ENCODE data around the gene SMYD3.
"Not testable (repeated sequence)": the region's sequence is repeated elsewhere in the genome, so short reads cannot be mapped to it uniquely, and the experiment has no call there.

The SMYD3 gene

DNA sequence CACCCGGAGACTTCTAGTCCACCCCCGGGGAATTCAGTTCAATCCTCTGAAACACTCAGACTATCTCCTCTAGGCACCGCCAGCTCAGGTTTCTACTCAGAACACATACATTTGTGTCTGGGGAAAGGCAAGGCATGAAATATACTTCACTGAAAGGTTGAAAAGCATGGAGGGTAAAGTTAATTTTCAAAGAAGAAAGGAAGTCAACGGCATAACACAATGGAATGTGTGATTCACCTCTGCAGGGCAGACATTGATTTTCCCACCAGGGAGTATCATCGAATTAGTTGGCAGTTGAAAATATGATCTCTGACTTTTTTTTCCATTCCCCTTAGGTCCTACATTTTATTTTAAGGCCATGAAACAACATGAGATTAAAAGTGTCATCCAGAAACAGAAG is 669.4 kb downstream of the SMYD3 start:
- DNase-seq (ENCODE audit: low read depth in 2 of 2) = no peak

DNA sequence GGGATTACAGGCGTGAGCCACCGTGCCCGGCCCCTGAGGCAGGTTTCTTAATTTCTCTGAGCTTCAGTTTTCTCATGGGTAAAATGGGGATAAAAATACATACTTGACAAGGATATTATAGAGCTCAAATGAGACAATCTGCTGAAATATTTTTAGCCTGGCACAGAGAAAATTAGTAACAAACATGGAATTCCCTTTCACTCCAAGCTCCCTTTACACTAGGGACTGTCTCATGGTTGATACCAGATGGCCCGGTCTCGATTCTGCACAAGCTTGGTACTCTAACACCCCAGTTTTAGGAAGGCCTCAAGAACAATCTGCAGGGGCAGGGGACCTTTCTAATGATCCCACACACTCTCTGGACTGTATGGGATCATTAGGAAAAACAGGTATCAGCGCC is 671.7 kb downstream of the SMYD3 start:
- no peak for DNase-seq (ENCODE audit: low read depth in 2 of 2)

DNA sequence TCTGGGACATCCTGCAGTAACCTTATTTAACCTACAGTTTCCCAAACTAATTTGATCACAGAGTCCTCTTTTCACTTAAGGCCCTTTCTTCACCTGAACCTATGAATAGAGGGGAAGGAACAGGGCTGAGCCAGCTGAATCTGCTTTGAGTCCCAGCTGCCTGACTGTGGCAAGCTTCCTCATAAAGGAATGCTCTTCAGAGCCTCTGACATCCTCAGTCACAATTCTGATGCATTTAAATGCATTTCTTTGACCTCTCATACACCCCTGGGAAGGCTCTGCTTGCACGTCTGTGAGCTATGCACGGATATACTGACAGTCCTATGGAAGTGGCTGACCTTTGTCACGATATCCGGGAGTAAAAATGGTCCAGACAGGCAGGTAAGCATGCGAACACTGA is 673.1 kb downstream of the SMYD3 start:
- DNase-seq (ENCODE audit: low read depth in 2 of 2) = no peak

DNA sequence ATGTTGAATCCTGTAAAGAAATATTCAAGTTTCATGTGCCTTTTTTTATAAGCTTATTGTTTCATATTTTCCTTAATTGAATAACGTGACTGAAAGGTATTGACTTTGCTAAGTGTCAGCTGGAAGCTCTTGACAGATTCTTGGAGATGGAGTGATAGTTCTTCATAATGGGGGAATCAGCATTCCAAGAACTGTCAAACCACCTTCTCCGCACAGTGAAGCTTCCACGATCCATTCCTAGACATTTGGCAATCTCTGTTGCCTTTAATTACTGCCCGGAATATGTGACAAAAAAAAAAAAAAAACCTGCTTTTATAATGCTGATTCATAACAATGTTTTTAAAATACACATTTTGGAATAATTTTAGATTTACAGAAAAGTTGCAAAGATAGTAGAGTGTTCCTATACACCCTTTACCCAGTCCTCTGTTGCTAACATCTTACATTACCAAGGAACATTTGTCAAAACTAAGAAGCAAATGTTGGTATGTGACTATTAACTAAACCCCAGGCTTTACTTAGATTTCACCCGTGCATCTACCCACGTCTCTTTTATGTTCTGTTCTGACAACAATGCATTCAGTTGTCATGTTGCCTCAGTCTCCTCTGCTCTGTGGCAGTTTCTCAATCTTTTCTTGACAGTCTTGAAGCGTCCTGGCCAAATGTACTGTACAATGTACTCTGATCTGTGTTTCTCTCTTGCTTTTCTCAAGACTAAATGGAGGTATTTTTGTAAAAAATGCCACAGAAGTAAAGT is 674.1 kb downstream of the SMYD3 start:
- no peak for DNase-seq (ENCODE audit: low read depth in 2 of 2)

DNA sequence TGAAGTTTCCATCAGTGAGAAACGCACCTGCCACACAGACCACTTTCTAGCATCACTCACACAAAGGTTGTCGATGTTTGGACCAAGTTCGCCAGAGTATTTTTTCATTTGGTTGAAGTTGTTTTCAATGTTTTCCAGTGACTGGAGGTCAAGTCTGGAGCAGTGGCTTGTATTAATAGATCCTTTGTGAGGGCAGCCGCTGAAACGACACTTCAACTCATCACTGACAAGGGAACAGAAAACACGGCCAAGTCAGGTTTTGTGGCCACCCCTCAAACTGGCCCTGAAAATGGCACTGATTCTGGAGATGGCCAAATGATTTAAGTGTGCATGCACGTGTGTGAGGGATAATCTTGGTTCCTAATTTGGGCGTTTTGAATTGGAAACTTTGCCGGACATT is 675.6 kb downstream of the SMYD3 start:
- DNase-seq (ENCODE audit: low read depth in 2 of 2) = no peak

DNA sequence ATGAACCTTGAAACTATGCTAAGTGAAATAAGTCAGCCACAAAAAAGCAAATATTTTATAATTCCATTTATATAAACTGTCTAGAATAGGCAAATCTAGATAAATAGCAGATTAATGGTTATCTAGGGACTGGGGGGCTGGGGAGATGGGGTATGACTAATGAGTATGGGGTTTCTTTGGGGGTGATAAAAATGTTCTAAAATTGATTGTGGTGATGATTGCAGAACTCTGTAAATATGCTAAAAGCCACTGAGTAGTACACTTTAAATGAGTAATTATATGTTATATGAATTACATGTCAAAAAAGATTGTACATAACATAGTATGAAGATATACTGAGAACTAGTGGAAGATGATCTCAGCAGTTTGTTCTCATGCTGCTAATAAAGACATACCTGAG is 677.3 kb downstream of the SMYD3 start:
- peak in 1 of 2 experiments; percentile 40 for DNase-seq (ENCODE audit: low read depth in 2 of 2)

DNA sequence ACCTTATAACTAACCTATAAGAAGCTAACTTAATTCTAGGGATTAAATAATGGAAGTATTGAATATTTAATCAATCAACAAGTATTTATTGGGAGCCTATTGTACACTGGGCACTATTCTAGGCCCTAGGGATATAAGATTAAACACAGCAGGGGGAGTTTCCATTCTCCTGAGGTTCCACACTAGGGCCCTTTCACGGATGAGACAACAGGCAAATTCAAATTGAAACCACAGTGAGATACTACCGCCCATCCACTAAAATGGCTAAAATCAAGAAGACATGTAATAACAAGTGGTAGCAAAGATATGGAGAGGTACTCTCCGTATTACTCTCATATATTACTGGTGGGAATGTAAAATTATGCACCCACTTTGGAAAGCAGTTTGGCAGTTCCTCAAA is 677.9 kb downstream of the SMYD3 start:
- no peak for DNase-seq (ENCODE audit: low read depth in 2 of 2)

DNA sequence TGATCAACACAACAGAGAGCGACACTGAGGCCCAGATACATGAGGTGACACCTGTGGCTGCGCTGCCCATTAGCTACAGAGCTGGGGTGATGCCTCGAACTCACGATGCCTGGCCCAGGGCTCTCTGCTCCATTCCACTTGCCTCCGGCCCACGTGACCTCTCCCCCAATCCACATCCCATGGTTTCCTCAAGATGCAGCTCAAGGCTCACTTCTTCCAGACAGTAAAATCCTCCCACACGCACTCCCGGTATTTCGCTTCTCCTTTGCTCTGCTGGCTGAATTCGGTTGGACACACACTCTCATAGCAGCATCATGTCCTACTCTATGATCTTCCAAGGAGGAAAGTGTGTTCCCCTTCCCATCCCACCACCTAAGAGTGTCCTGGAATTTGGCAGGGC is 679.8 kb downstream of the SMYD3 start:
- no peak for DNase-seq (ENCODE audit: low read depth in 2 of 2)

DNA sequence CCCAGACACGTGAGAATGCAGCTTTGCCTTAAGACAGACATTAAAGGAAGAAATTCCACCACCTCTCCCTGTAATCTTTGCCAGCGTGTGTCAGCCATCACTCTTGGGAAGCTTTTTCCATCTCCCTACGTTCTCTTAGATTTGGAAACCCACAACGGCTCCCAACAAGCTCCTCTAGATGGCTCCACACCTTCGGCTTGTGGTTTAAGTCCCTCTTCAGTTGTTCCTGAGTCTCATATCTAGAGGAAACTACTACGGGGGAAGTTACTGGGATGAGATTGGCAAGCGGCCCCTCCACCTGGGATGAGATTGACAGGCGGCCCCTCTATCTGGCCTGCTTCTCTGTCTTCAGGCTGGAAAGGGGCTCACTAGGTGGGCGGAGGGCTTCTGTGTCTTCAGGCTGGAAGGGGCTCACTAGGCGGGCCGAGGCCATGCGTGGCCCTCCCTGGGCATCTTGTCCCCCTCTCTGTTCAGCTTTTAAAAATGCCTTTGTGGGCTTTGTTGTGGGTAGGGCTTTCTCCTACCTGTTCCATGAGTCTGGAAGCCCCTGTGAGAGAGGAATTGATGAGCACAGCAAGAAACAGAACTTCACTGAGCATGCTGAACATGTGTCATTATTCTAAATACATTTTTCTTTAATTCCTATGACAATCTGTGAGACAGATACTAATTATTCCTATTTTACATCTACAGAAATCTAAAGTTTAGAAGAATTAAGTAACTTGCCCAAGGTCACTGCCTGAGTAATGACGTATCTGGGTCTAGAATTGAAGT is 681.8 kb downstream of the SMYD3 start:
- no peak for DNase-seq (ENCODE audit: low read depth in 2 of 2)

DNA sequence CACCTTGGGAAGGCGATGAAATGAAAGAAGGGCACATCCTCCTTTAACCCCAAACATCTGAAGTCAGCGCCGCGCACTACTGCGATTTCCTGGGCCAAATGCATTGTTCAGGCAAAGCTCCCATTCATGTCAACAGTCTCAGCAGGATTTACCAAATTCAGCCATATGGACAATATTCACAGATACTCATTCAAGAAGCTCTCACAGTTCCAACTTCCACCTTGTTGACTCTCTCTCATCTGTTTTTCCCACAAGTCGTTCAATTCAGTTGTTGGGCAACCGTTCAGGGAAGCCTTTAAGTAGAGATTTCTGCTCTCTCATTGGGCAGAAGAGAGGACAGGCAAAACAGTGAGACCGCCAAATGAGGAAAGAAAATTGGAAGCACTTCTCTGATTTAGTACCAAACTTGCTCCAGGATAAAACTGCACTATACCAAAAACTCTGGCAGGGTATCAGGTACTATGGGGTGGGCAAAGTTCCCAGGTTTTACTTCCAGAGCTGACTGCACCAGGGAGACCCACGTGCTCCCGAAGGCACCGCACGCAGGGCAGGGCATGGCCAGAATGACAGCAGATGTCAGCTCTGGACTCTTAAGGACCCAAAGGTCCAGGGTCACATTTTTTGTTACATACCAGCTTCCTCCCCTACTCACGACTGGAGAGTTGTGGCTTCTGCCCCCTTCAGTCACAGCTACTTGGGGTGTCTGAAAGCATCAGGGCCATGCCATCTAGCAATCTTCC is 683.5 kb downstream of the SMYD3 start:
- no peak for DNase-seq (ENCODE audit: low read depth in 2 of 2)

DNA sequence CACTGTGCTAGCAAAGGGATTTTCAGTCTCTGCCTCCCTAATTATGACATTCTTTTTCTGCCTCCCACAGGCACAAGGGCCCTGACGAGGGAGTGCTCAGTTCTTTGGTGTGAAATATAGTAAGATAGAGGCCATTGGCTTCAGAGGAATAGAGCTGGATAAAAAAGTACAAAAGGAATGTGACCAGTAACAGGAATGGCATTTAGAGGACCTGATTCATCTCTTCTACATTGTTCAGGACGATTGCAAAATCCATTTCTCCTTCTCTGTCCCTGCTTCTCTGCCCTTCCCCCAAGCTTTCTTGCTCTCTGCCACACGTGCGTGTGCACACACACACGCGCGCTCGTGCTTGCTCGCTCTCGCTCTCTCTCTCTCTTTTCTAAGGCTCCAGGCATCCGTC is 684.1 kb downstream of the SMYD3 start:
- DNase-seq (ENCODE audit: low read depth in 2 of 2) = peak; percentile 95 to 96

DNA sequence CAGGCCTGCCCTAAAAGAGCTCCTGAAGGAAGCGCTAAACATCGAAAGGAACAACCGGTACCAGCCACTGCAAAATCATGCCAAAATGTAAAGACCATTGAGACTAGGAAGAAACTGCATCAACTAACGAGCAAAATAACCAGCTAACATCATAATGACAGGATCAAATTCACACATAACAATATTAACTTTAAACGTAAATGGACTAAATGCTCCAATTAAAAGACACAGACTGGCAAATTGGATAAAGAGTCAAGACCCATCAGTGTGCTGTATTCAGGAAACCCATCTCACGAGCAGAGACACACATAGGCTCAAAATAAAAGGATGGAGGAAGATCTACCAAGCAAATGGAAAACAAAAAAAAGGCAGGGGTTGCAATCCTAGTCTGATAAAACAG is 688.7 kb downstream of the SMYD3 start:
- DNase-seq (ENCODE audit: low read depth in 2 of 2) = not testable (repeated sequence)

DNA sequence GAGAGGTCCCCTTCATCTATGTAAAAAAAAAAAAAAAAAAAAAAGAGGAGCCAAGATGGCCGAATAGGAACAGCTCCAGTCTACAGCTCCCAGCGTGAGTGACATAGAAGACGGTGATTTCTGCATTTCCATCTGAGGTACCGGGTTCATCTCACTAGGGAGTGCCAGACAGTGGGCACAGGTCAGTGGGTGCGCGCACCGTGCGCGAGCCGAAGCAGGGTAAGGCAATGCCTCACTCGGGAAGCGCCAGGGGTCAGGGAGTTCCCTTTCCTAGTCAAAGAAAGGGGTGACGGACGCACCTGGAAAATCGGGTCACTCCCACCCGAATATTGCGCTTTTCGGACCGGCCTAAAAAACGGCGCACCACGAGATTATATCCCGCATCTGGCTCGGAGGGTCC is 690.6 kb downstream of the SMYD3 start:
- DNase-seq (ENCODE audit: low read depth in 2 of 2) = not testable (repeated sequence)

DNA sequence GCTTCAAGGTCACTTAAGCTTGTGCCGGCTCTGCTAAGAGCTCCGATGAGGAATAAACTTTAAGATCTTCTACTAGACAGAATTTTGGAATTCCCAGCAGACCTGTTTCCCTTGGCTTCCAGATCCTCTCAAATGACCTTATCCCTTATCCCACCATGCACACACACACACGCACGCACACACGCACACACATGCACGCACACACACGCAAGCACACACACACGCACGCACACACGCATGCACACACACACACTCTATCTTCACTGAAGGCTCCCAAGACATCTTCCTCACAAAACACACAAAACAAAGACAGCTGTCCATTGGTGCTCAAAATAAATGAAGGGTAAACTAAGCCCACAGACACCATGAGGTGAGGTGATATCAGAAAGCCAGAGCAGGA is 692.4 kb downstream of the SMYD3 start:
- DNase-seq (ENCODE audit: low read depth in 2 of 2) = no peak

DNA sequence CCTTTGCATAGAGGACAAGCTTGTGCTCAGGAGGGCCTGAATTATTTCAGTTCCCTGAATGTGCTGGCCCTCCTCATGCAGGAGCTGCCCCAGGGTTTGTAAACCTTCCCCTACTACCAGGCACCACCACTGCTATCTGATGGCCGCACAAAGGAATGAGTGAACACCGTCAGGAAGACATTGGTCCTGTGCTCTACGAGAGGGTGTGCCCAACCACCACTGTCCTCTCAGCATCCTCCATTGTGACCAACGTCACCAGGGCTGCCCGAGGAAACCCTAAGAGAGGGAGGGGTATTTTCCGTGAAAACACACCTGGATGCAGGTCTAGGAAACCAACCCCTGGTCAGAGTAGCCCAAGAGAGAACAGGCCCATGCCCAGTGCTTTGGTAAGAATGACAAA is 694.8 kb downstream of the SMYD3 start:
- no peak for DNase-seq (ENCODE audit: low read depth in 2 of 2)

DNA sequence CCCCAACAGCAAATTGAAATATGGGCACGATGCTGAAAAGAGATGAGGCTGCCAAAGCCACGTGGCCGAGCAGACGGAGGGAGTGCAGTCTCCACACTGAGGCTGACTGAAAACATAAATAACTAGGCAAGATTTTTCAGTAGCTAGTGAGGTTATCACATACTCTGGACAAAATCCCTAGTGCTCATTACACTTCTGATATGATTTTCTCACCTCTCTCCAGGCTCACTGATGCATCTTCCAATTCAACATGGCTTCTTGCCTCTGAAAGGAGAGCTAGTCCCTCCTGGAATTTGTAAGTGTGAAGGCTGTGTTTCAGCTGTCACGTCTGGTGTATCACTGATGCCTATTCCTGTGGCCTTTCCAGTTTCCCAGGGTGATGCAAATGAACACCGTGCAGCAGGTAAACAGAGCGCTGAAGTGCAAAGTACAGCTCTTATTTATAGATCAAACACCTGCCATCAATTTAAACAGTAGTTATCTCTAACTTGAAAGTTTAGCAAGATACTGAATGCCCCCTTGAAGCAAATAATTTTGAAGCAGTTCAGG is 696.2 kb downstream of the SMYD3 start:
- DNase-seq (ENCODE audit: low read depth in 2 of 2) = no peak

DNA sequence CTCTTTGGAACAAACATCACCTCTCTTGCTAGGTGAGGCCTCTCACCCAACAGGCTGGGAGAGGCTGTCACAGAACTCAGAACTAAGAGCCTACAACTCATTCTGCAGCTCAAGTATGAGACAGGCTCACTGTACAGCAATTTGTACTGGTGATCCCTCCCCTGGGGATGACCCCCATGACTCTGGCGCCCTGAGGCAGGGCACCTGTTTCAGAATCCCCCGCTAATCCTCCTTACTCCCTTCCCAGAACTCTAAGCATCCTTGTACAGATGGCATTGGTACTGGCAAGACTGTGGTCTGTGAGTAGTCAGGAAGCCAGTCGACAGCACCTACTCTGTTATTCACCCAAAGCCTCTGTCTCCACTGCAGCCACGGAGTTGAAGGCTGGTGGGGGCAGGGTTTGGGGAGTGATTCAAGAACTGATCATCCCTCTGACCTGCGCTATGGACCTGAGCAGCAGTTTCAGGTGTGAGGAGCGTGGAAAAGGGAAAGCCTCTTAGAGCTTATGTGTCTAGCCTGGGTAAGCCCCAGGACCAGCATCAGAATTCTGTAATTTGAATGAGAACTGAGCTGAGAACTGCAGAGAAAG is 696.8 kb downstream of the SMYD3 start:
- DNase-seq (ENCODE audit: low read depth in 2 of 2) = no peak

DNA sequence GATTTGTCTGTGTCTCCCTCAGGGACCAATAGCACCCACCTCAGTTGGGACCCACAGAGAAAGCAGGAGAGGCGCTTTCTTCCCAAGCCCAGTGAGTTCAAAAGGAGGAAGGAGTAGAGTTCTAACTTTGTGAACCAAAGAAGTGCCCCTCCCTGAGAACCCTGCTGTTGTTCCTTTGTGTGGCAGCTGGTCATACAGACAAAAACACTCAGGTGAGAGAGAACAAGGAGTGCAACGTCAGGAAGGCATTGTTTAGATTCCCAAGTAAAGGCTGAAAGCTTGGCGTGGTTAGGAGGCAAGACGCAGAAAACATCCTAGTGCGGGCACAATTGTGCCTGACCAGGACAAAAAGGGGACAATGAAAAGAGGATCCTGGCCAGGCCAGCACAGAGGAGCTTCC is 697.7 kb downstream of the SMYD3 start:
- DNase-seq (ENCODE audit: low read depth in 2 of 2) = no peak

DNA sequence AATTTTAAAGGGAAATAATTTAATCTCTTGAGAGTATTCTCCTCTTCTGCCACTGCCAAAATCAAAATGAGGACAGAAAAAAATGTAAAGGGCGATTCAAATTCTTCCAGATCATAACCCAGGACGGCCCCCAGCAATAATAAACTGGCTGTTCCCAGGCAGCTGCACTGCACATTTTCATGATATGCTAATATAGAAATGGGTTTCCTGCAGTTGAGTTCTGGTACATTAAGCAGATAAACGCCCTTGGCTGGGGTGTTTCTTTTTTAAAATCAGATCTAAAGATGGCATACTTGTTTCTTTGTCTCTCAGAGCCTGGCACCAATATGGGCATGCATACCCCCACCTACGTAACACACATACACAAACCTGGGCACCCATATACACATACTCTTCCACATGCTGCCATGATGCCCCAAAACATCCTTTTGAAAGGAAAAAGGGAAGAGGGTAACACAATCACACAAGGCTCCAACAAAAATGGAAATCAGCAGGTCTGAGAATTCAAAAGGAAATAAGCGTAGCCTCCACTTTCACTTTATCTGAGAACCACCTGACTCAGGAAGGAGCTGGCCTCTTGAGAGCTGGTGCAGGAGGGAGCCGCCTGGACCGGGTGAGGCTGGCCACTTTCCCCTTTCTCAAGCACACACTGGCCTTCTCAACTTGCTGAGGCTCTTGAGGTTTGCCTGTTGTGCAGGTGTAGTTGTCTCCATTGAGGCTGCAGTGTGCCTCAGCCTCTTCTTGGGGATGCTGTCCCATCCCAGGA is 698.9 kb downstream of the SMYD3 start:
- no peak for DNase-seq (ENCODE audit: low read depth in 2 of 2)

DNA sequence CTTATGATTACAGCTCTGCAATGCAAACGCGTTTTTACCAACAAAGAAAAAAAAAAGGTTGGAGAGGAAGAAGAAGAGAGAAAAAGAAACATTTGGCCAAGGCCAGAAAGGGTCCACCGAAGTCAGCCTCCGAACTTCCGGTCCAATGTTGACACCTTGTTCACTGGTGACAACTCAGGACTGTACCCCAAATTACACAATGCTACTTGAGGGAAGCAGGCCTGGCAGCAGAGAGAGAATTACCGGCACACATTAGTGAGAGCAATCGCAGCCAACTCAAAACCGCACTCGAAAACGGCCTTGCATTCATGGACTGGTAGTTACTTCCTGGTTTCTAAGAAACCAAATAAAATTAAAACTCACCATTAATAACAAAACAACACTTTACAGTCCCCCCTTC is 699.8 kb downstream of the SMYD3 start:
- DNase-seq (ENCODE audit: low read depth in 2 of 2) = no peak

DNA sequence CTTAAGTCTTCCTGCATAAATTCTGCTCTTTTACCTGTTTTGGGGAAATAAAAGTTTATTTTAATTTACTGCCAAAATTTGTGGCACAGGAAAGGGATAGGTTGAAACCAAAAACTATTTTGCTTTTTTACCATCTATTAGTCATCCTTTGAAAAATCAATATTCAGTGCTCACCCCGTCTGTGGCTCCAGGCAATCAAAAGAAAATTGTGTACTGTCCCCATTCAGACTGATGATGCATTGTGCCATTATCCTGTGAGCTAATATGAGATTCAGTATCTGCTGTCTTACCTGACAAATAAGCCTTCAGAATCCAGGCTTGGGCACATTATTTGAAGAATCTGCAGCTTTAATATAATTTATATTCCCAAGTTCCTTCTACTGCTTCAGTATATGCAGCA is 701.5 kb downstream of the SMYD3 start:
- no peak for DNase-seq (ENCODE audit: low read depth in 2 of 2)
